ENCODE results near the gene E4F1. TPM values are rescaled to one million over a fixed set of nuclear protein-coding genes. Genes with fewer than 3 reads are reported as not detected.

E4F1 gene
- total and polyA plus RNA-seq, 5 experiments from 2014 or later: 8.7 to 41.2 (median 19.2) TPM

GRCh38 chr16:2210009-2210332 lies 13.4 kb upstream of the E4F1 start:
- H3K36me3 Mint-ChIP-seq: peaks cover 0 to 23% (median 8%) of the 10 kb centered on the region in 3 donors
- POLR2A ChIA-PET: no interaction called here
- H3K27me3 Mint-ChIP-seq: no peaks in the 10 kb centered on the region

GRCh38 chr16:2210386-2211365 lies 12.7 kb upstream of the E4F1 start, which contains the start of gene BRICD5:
BRICD5 (minus strand) TSS chr16:2210863; CDS start chr16:2210833, 30 bp downstream.
- DNase-seq (no peak), ATAC-seq (no peak)
- Mint-ChIP-seq H3K4me3 (peak within 1 kb of the TSS in 3 of 10 donors; percentile 20 to 60 (median 46)), H3K4me1 (peaks cover 10 to 39% (median 33%) of the 10 kb centered on the region in 4 donors), H3K27me3 (no peaks in the 10 kb centered on the region), H3K9me3 (no peaks in the 10 kb centered on the region), H3K27ac (peak within 1 kb of the TSS in 3 of 10 donors; percentile 24 to 70 (median 54)), H3K36me3 (peaks cover 0 to 23% (median 8%) of the 10 kb centered on the region in 3 donors)
- POLR2A ChIA-PET: interaction anchor here (0.7 kb wide), 1 partner anchor 10 kb away, joined by 3 read pairs; no protein-coding TSS in a partner anchor

More at GRCh38 chr16:2210009-2210332, 13.4 kb upstream of the E4F1 start:
- Mint-ChIP-seq H3K27ac (no peak overlapping the region), H3K4me1 (peaks cover 10 to 38% (median 32%) of the 10 kb centered on the region in 4 donors), H3K4me3 (no peak overlapping the region), H3K9me3 (no peaks in the 10 kb centered on the region)
- no peak for DNase-seq
- no peak for ATAC-seq

GRCh38 chr16:2211923-2212347 lies 11.5 kb upstream of the E4F1 start:
- Mint-ChIP-seq H3K4me1 (peaks cover 8 to 32% (median 25%) of the 10 kb centered on the region in 4 donors), H3K4me3 (peak overlapping the region in 6 of 10 donors; percentile 20 to 60 (median 46)), H3K9me3 (no peaks in the 10 kb centered on the region), H3K27me3 (no peaks in the 10 kb centered on the region), H3K27ac (peak overlapping the region in 1 of 10 donors; percentile 70), H3K36me3 (peaks cover 0 to 21% (median 8%) of the 10 kb centered on the region in 3 donors)
- DNase-seq (no peak), ATAC-seq (no peak)
- POLR2A ChIA-PET: no interaction called here

GRCh38 chr16:2212362-2213324 lies 10.7 kb upstream of the E4F1 start:
- ATAC-seq (no peak), DNase-seq (no peak)
- H3K4me3 Mint-ChIP-seq: peak overlapping the region; percentile 59 to 85 (median 72)
- H3K9me3 Mint-ChIP-seq: no peaks in the 10 kb centered on the region
- H3K27me3 Mint-ChIP-seq: no peaks in the 10 kb centered on the region
- POLR2A ChIA-PET: interaction anchor here (0.9 kb wide), 1 partner anchor 430 kb away, joined by 3 read pairs; the partner anchor contains the start of genes NUBP2 and SPSB3
- peaks cover 0 to 18% (median 5%) of the 10 kb centered on the region in 3 donors for H3K36me3 Mint-ChIP-seq
- peaks cover 8 to 25% (median 18%) of the 10 kb centered on the region in 4 donors for H3K4me1 Mint-ChIP-seq
- H3K27ac Mint-ChIP-seq: peak overlapping the region in 6 of 10 donors; percentile 29 to 72 (median 44)

- ATAC-seq: peak in 1 of 2 donors; percentile 19
- peak overlapping the region in 6 of 10 donors; percentile 33 to 81 (median 40) for H3K27ac Mint-ChIP-seq
- peaks cover 5 to 23% (median 14%) of the 10 kb centered on the region in 4 donors for H3K4me1 Mint-ChIP-seq
- H3K9me3 Mint-ChIP-seq: no peaks in the 10 kb centered on the region
- no peak for DNase-seq
- POLR2A ChIA-PET: interaction anchor here (0.6 to 3.6 kb wide), 23 partner anchors 9 to 1530 kb away, joined by 3 to 58 read pairs (median 3); partner anchors contain the start of genes AMDHD2, ATP6V0C, DNASE1L2 and E4F1
- peak overlapping the region; percentile 59 to 85 (median 74) for H3K4me3 Mint-ChIP-seq
- no peaks in the 10 kb centered on the region for H3K27me3 Mint-ChIP-seq
- peaks cover 0 to 6% (median 0%) of the 10 kb centered on the region in 3 donors for H3K36me3 Mint-ChIP-seq
Measured at GRCh38 chr16:2213817-2214718, 9.3 kb upstream of the E4F1 start.

GRCh38 chr16:2214719-2214968 lies 8.7 kb upstream of the E4F1 start, which contains the start of gene PGP:
PGP (minus strand) TSS chr16:2214840; CDS start chr16:2214777, 63 bp downstream.
- peak within 1 kb of the TSS; percentile 37 to 95 (median 86) for H3K27ac Mint-ChIP-seq
- no peaks in the 10 kb centered on the region for H3K27me3 Mint-ChIP-seq
- H3K4me3 Mint-ChIP-seq: peak within 1 kb of the TSS; percentile 82 to 92 (median 88)
- ATAC-seq (peak; percentile 95 to 96), DNase-seq (peak in 1 of 10 donors; percentile 99)
- no peaks in the 10 kb centered on the region for H3K9me3 Mint-ChIP-seq
- peaks cover 5 to 23% (median 14%) of the 10 kb centered on the region in 4 donors for H3K4me1 Mint-ChIP-seq
- POLR2A ChIA-PET: interaction anchor here (0.6 to 3.6 kb wide), 25 partner anchors 8 to 1531 kb away, joined by 3 to 58 read pairs (median 3); partner anchors contain the start of genes AMDHD2, ATP6V0C, DNASE1L2 and E4F1
- H3K36me3 Mint-ChIP-seq: peaks cover 0 to 2% (median 0%) of the 10 kb centered on the region in 3 donors

- DNase-seq: no peak
- H3K27ac Mint-ChIP-seq: peak overlapping the region in 2 of 10 donors; percentile 56 to 59
- ATAC-seq: no peak
- peak overlapping the region; percentile 42 to 92 (median 80) for H3K4me3 Mint-ChIP-seq
- H3K9me3 Mint-ChIP-seq: no peaks in the 10 kb centered on the region
- no peaks in the 10 kb centered on the region for H3K36me3 Mint-ChIP-seq
- POLR2A ChIA-PET: interaction anchor here (0.7 to 3.6 kb wide), 4 partner anchors 11 to 302 kb away, joined by 3 to 58 read pairs (median 6); partner anchors contain the start of genes ATP6V0C and MLST8
- H3K27me3 Mint-ChIP-seq: no peaks in the 10 kb centered on the region
- peaks cover 5 to 23% (median 14%) of the 10 kb centered on the region in 4 donors for H3K4me1 Mint-ChIP-seq
Measured at GRCh38 chr16:2216330-2216729, 7.1 kb upstream of the E4F1 start.

GRCh38 chr16:2223942-2224486 lies 623 bp downstream of the E4F1 start:
- Mint-ChIP-seq H3K27ac (peak overlapping the region; percentile 48 to 91 (median 61)), H3K27me3 (no peaks in the 10 kb centered on the region), H3K4me3 (peak overlapping the region; percentile 71 to 90 (median 80)), H3K4me1 (peaks cover 0 to 26% (median 13%) of the 10 kb centered on the region in 4 donors), H3K36me3 (peaks cover 0 to 19% (median 6%) of the 10 kb centered on the region in 3 donors), H3K9me3 (no peaks in the 10 kb centered on the region)
- ATAC-seq (peak; percentile 29 to 35), DNase-seq (peak in 2 of 10 donors; percentile 10 to 31)
- POLR2A ChIA-PET: interaction anchor here (0.6 to 2.0 kb wide), 4 partner anchors 9 to 251 kb away, joined by 3 to 13 read pairs (median 4); partner anchors contain the start of genes ECI1, MLST8, PGP and TBC1D24

GRCh38 chr16:2226245-2226793 lies 2.9 kb downstream of the E4F1 start:
- peak overlapping the region in 6 of 10 donors; percentile 7 to 70 (median 24) for H3K4me3 Mint-ChIP-seq
- POLR2A ChIA-PET: interaction anchor here (0.7 to 1.8 kb wide), 4 partner anchors 10 to 25 kb away, joined by 3 to 12 read pairs (median 6); partner anchors contain the start of genes DNASE1L2, ECI1 and MLST8
- H3K9me3 Mint-ChIP-seq: no peaks in the 10 kb centered on the region
- H3K36me3 Mint-ChIP-seq: peaks cover 0 to 41% (median 16%) of the 10 kb centered on the region in 3 donors
- peak overlapping the region in 3 of 10 donors; percentile 52 to 77 (median 65) for H3K27ac Mint-ChIP-seq
- peaks cover 0 to 2% (median 0%) of the 10 kb centered on the region in 5 donors for H3K27me3 Mint-ChIP-seq
- DNase-seq (no peak), ATAC-seq (no peak)
- peaks cover 0 to 26% (median 13%) of the 10 kb centered on the region in 4 donors for H3K4me1 Mint-ChIP-seq

GRCh38 chr16:2226918-2227317 lies 3.5 kb downstream of the E4F1 start:
- Mint-ChIP-seq H3K4me1 (peaks cover 0 to 26% (median 13%) of the 10 kb centered on the region in 4 donors), H3K9me3 (no peaks in the 10 kb centered on the region), H3K36me3 (peaks cover 0 to 47% (median 19%) of the 10 kb centered on the region in 3 donors), H3K4me3 (peak overlapping the region in 2 of 10 donors; percentile 10 to 16), H3K27me3 (peaks cover 0 to 2% (median 0%) of the 10 kb centered on the region in 5 donors), H3K27ac (peak overlapping the region in 1 of 10 donors; percentile 22)
- DNase-seq: no peak
- ATAC-seq: no peak
- POLR2A ChIA-PET: interaction anchor here (1.1 to 1.8 kb wide), 3 partner anchors 12 to 24 kb away, joined by 4 to 12 read pairs (median 4); partner anchors contain the start of genes ECI1, MLST8 and PGP
